ENCODE data around the gene SUN3. TPM values are rescaled to one million over a fixed set of nuclear protein-coding genes. Genes with fewer than 3 reads are reported as not detected.
"Not testable (repeated sequence)": the region's sequence is repeated elsewhere in the genome, so short reads cannot be mapped to it uniquely, and the experiment has no call there.

The SUN3 gene
- total and polyA plus RNA-seq, 8 donors, result not detected

GRCh38 chr7:47988496-47989386 is 40.2 kb downstream of the SUN3 start:
- Histone ChIP-seq H3K27ac (no peak overlapping the region), H3K4me1 (no peaks in the 10 kb centered on the region), H3K4me3 (no peak overlapping the region), H3K27me3 (no peaks in the 10 kb centered on the region), H3K9me3 (no peaks in the 10 kb centered on the region), H3K36me3 (no peaks in the 10 kb centered on the region)
- no peak for DNase-seq
- WGBS, 2 donors, result 65 to 76% methylated on average over 8 of the region's 8 CpGs
- TF ChIP-seq, protein P1, sequence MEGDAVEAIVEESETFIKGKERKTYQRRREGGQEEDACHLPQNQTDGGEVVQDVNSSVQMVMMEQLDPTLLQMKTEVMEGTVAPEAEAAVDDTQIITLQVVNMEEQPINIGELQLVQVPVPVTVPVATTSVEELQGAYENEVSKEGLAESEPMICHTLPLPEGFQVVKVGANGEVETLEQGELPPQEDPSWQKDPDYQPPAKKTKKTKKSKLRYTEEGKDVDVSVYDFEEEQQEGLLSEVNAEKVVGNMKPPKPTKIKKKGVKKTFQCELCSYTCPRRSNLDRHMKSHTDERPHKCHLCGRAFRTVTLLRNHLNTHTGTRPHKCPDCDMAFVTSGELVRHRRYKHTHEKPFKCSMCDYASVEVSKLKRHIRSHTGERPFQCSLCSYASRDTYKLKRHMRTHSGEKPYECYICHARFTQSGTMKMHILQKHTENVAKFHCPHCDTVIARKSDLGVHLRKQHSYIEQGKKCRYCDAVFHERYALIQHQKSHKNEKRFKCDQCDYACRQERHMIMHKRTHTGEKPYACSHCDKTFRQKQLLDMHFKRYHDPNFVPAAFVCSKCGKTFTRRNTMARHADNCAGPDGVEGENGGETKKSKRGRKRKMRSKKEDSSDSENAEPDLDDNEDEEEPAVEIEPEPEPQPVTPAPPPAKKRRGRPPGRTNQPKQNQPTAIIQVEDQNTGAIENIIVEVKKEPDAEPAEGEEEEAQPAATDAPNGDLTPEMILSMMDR (IDR thresholded peaks at IDR 0.05), result peak in 1 of 4 donors; percentile 9
- FAIRE-seq, result no peak
- intact Hi-C loops (cut with DNase I), result no loop called here
- ATAC-seq, result no peak

GRCh38 chr7:47982610-47983009 is 46.3 kb downstream of the SUN3 start:
- Histone ChIP-seq H3K9me3 (no peaks in the 10 kb centered on the region), H3K4me1 (peaks cover 0 to 13% (median 8%) of the 10 kb centered on the region in 3 donors), H3K4me3 (no peak overlapping the region), H3K27me3 (no peaks in the 10 kb centered on the region), H3K36me3 (peaks cover 0 to 6% (median 0%) of the 10 kb centered on the region in 3 donors), H3K27ac (no peak overlapping the region)
- DNase-seq (no peak), ATAC-seq (no peak), FAIRE-seq (no peak)
- intact Hi-C loops (cut with DNase I), result no loop called here
- WGBS, 2 donors, result 18 to 25% methylated on average over 2 of the region's 2 CpGs
- TF ChIP-seq, protein P1 (IDR thresholded peaks at IDR 0.05), result no peak

- FAIRE-seq; H3K4me3 ChIP-seq; H3K27ac ChIP-seq; DNase-seq; ATAC-seq; H3K9me3 ChIP-seq; intact Hi-C loops (cut with DNase I); H3K27me3 ChIP-seq: not testable (repeated sequence)
- WGBS, 2 donors, result 96 to 97% methylated on average over 4 of the region's 5 CpGs
- peaks cover 0 to 14% (median 8%) of the 10 kb centered on the region in 3 donors for H3K4me1 ChIP-seq
- peaks cover 0 to 25% (median 10%) of the 10 kb centered on the region in 3 donors for H3K36me3 ChIP-seq
Observed at GRCh38 chr7:47980648-47981047, 48.3 kb downstream of the SUN3 start.

GRCh38 chr7:47979832-47980181 is 49.1 kb downstream of the SUN3 start:
- TF ChIP-seq, protein P1 (IDR thresholded peaks at IDR 0.05), result no peak
- no peaks in the 10 kb centered on the region for H3K27me3 ChIP-seq
- H3K27ac ChIP-seq, result peak overlapping the region; percentile 51 to 81 (median 64)
- intact Hi-C loops (cut with DNase I), result no loop called here
- WGBS, 2 donors, result 18 to 20% methylated on average over 7 of the region's 7 CpGs
- FAIRE-seq, result peak; percentile 13
- peaks cover 0 to 14% (median 8%) of the 10 kb centered on the region in 3 donors for H3K4me1 ChIP-seq
- no peak for ATAC-seq
- no peaks in the 10 kb centered on the region for H3K9me3 ChIP-seq
- H3K4me3 ChIP-seq, result peak overlapping the region; percentile 38 to 76 (median 51)
- peaks cover 0 to 32% (median 14%) of the 10 kb centered on the region in 3 donors for H3K36me3 ChIP-seq
- DNase-seq, result no peak

DNA sequence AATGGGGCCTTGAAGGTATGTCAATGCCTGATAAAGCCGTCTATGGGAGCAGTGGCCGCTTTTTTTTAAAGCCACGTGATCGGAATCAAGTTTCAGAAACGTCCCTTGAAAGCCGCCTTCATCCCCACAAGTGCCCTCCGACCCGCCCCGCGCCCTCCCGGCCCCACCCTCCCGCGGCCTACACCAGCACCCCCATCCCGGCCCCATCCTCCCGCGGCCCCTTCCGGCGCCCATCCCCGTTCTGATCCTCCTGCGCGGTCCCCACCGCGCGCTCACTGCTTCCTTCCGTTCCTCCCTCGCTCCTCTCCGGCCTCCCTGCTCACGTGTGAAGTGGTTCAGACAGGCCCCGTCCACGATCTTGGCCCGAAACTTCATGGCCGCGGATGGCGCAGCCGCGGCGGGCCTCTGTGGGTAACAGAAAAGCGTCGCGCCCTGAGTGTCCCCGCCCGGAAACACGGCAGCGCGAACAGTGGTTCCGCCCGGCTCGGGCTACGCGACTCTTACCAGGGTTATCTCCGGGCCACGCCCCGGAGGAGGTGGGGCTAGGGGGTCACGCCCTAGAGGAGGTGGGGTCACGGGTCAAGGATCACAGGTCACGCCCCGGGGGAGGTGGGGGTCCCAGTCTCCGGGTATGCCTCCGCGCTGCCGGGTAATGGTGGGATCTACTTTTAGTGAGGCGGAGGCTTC is 49.6 kb downstream of the SUN3 start, which contains the start of gene HUS1:
Gene HUS1, minus strand, starts transcription at position 471 of the 687 bp plus-strand sequence. Its CDS starts 96 bp downstream, at position 375.
- Histone ChIP-seq H3K36me3 (peaks cover 0 to 36% (median 15%) of the 10 kb centered on the region in 3 donors), H3K27ac (peak within 1 kb of the TSS; percentile 51 to 81 (median 64)), H3K4me1 (peaks cover 0 to 14% (median 8%) of the 10 kb centered on the region in 3 donors), H3K4me3 (peak within 1 kb of the TSS; percentile 38 to 76 (median 51)), H3K27me3 (no peaks in the 10 kb centered on the region), H3K9me3 (no peaks in the 10 kb centered on the region)
- no peak for FAIRE-seq
- intact Hi-C loops (cut with DNase I), result no loop called here
- WGBS, 2 donors, result 1% methylated on average over 62 of the region's 62 CpGs
- DNase-seq, result peak; percentile 84 to 96 (median 92)
- TF ChIP-seq, protein P1 (IDR thresholded peaks at IDR 0.05), result no peak
- ATAC-seq, result peak; percentile 99 to 100 (median 100)

All from pancreas (tissue), 10 donors.